Measurements from ENCODE around the gene CLASRP. TPM values are rescaled to one million over a fixed set of nuclear protein-coding genes. Genes with fewer than 3 reads are reported as not detected.

CLASRP gene
- total and polyA plus RNA-seq, 9 of the 15 experiments (the other 6 are each of a cell fraction or from before 2014, with no cell fraction given) = 0.94 to 86.3 (median 44.0) TPM

GRCh38 chr19:45078390-45079062 lies 39.7 kb downstream of the CLASRP start:
- Histone ChIP-seq H2AFZ (ENCODE audit: low read depth, low read length) (peak overlapping the region; percentile 95), H3K79me2 (ENCODE audit: control insufficient read depth, insufficient read depth, low read length) (peaks cover 72% of the 10 kb centered on the region), H4K20me1 (replicated peaks; ENCODE audit: control insufficient read depth, insufficient read depth, low read length) (peaks cover 3% of the 10 kb centered on the region; the same call in 1 of the 2 replicates), H3K27ac (ENCODE audit: extremely low read depth, low read depth, low read length) (peak overlapping the region; percentile 90), H3K27me3 (ENCODE audit: control insufficient read depth in 2 of 2, insufficient read depth in 2 of 2, low read length in 2 of 2) (no peaks in the 10 kb centered on the region), H3K4me3 (peak overlapping the region; percentile 92), H3K9me3 (replicated peaks; ENCODE audit: control insufficient read depth, insufficient read depth, low read depth, low read length) (no peaks in the 10 kb centered on the region), H3K4me1 (replicated peaks in 1 of 2; ENCODE audit: control insufficient read depth in 2 of 2, insufficient read depth in 2 of 2, low read length in 2 of 2) (peaks cover 25 to 52% of the 10 kb centered on the region in 2 experiments), H3K9ac (ENCODE audit: insufficient read depth in 1 of 2, low read depth in 2 of 2, low read length in 2 of 2) (peak overlapping the region; percentile 97 to 100), H3K4me2 (ENCODE audit: insufficient read depth, low read length) (peak overlapping the region; percentile 89), H3K36me3 (ENCODE audit: control insufficient read depth, insufficient read depth, low read length) (peaks cover 35% of the 10 kb centered on the region; the same call in 2 of the 3 replicates), H3K9me1 (ENCODE audit: control insufficient read depth, insufficient read depth, low read length) (no peaks in the 10 kb centered on the region)
- 26% methylated on average over 10 of the region's 10 CpGs for WGBS (ENCODE audit: insufficient coverage, low coverage, missing lambda C conversion rate)
- in situ Hi-C loops (cut with MboI) = no loop called here
- ChIA-PET CTCF (ENCODE audit: low intra/inter-chr PET ratio) (no interaction called here), POLR2A (interaction anchor here (0.6 to 1.4 kb wide), 4 partner anchors 19 to 425 kb away, joined by 3 to 5 read pairs (median 4); no protein-coding TSS in a partner anchor)
- intact Hi-C loops (cut with micrococcal nuclease) = no loop called here
- FAIRE-seq = no peak
- no TSS peak for BruUV-seq (replicated peaks)
- DNase-seq (ENCODE audit: extremely low read depth in 1 of 4, low spot score in 3 of 4) = no peak
- no peak; the same call in 2 of the 3 replicates for ATAC-seq
- TF ChIP-seq GABPA (tag; conservative IDR thresholded peaks at IDR 0.05; ENCODE audit: low read depth) (0 out of 2 replicates have a peak, but pooled peaks have one; percentile 61), BCOR (IDR thresholded peaks at IDR 0.05) (peak; percentile 91), ZNF77 (CRISPR knock-in tag; IDR thresholded peaks at IDR 0.05) (no peak), MGA (IDR thresholded peaks at IDR 0.05) (no peak), ZNF282 (CRISPR knock-in tag; IDR thresholded peaks at IDR 0.05) (no peak), RFX1 (IDR thresholded peaks at IDR 0.05) (no peak), ZNF3 (CRISPR knock-in tag; IDR thresholded peaks at IDR 0.05) (no peak), CTCF (IDR thresholded peaks at IDR 0.05 in 2 of 3, conservative IDR thresholded peaks at IDR 0.05 in 1 of 3; ENCODE audit: insufficient read depth in 2 of 3, low read depth in 1 of 3, low read length in 3 of 3) (0 out of 6 replicates have a peak, but pooled peaks of 1 of the 3 experiments have one; percentile 22)
